GM19395 (cell line): Measurements from ENCODE around the gene TDRD12.

Experiments
- ATAC-seq: cut with Tn5 transposase; IDR thresholded peaks from one replicate; pipeline ENCODE4 v1.9.1; 2021; ENCODE audit warnings: mild to moderate bottlenecking, moderate library complexity; ENCODE audit not compliant: unreplicated experiment

Gene TDRD12, protein sequence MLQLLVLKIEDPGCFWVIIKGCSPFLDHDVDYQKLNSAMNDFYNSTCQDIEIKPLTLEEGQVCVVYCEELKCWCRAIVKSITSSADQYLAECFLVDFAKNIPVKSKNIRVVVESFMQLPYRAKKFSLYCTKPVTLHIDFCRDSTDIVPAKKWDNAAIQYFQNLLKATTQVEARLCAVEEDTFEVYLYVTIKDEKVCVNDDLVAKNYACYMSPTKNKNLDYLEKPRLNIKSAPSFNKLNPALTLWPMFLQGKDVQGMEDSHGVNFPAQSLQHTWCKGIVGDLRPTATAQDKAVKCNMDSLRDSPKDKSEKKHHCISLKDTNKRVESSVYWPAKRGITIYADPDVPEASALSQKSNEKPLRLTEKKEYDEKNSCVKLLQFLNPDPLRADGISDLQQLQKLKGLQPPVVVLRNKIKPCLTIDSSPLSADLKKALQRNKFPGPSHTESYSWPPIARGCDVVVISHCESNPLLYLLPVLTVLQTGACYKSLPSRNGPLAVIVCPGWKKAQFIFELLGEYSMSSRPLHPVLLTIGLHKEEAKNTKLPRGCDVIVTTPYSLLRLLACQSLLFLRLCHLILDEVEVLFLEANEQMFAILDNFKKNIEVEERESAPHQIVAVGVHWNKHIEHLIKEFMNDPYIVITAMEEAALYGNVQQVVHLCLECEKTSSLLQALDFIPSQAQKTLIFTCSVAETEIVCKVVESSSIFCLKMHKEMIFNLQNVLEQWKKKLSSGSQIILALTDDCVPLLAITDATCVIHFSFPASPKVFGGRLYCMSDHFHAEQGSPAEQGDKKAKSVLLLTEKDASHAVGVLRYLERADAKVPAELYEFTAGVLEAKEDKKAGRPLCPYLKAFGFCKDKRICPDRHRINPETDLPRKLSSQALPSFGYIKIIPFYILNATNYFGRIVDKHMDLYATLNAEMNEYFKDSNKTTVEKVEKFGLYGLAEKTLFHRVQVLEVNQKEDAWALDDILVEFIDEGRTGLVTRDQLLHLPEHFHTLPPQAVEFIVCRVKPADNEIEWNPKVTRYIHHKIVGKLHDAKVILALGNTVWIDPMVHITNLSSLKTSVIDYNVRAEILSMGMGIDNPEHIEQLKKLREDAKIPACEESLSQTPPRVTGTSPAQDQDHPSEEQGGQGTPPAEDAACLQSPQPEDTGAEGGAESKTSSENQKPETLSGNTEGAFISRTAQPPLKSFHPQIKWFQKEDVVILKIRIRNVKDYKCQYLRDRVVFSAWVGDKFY (N-terminal part only)

DNA sequence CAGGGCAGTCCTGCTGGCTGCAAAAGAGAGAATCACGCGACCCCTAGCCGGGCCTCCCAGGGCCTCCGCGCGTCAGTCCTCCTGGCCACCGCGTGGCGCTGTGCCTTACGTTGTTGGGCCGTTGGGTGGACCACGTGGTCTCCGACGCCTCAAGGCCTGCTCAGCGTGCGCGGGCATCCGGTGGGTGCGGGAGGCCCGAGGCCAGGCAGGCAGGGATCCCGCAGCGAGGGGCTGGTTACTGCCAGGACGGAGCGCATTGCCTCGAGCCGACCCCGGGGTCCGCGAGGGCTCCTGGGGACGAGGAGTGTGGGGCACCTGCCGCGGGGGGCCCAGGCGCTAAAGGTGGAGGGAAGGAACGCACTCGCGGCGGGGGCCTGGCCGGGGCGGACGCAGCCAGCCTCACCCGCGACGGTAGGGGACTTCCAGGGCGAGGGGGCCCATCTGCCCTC, at the start of gene TDRD12:
TDRD12 (plus strand) TSS at position 157 of the 449 bp plus-strand sequence. CDS start 306 bp downstream, outside the sequence.
- ATAC-seq = no peak

DNA sequence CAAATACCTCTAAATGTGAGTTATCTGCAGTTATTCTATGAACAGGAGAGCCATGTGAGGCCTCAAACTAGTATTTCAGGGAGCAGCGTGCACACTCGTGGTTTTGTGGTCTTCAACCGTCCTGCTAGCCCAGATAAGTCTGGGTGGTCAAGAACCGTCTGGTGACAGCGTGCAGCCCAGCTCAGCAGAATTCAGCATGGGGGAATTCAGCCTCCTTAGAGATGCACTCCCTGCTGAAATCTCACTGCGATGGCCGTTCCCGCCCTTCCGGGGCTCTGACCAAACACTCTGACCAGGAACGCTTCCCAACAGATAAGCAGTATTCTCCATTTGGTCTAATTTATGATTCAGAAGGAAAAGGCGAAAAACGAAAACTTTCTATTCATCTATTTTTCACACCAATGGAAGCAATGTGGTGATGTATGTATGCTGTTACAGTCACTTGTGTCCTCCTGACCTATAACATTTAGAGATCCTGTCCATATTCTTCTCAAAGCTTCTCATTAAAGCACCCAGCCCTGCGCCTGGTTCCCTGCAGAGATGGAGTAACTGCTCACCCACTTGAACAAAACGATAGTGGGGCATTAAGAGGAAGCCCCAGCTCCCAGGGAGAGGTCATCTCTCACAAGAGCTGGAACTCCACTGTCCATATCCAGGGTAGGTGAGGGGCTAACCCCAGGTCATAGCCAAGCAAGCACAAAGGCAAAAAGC, 47.5 kb upstream of the TDRD12 start:
- no peak for ATAC-seq

DNA sequence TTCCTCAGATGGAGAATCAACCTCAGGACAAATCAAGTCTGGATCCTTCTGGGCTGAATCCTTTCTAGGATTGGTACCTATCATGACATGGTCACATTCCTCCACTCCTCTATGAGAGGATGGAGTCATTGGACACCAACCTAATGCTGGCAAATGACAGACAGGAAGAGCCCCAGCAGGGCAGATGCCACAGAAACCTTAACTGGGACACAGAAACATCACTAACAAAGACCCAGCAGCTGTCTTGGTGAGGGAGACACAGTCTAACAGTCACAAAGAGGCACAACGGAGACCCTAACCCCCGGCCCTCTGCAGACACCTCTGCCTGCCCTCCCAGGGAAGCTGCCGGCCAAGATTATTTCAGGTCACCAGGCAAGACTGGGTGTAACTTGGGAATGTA, 46.7 kb upstream of the TDRD12 start:
- no peak for ATAC-seq

DNA sequence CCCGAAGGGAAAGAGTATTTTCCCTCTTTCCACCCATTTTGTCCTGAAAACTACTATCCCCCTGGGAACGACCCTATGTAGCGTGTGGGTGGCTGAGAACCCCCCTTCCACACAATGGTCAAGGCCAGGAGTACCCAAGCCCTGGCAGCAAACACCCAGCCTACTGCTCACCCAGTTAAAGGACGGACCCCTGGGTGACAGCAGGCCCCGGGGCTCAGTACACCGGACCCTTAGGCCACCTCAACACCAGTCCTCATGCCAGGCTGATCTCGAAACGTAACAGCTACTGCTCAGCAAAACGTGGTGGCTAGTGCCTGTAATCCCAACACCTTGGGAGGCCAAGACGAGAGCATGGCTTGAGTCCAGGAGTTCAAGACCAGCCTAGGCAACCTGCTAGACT, 46.0 kb upstream of the TDRD12 start:
- ATAC-seq = no peak

DNA sequence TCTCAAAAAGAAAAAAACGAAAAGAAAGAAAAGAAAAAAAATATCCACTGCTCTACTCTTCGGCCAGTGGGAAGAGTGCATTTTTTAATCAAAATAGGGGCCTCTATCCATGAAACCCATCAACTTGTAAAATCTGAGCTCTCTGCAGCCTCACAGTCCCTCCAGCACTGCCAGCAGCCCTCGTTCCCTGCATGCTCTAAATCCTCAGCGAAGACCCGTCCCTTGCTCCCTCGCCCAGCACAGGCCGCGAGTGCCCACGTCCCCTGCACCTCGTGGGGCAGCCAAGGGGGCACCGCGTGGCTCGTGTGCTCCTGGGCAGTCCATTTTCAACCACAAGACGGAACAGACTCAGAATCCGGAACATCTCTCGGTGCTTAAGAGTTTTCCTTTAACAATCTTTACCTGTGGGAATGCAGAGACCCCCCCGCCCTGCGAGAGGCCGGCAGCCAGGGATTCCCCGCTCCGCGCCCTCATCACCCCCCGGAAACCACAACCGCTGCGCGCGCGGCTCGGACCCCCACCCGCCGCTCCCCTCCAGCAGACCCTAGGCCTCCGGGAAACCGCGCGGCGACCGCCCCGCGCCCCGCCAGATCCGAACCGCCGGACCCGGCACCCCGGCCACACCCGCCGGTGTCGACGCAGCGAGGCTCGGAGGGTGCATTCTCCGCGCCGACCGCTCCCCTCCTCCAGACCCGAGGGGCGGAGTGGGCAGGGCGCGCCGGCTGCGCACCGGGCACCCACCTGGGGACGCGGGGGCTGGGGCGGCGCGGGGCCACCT, 45.2 kb upstream of the TDRD12 start:
- peak; percentile 18 for ATAC-seq

DNA sequence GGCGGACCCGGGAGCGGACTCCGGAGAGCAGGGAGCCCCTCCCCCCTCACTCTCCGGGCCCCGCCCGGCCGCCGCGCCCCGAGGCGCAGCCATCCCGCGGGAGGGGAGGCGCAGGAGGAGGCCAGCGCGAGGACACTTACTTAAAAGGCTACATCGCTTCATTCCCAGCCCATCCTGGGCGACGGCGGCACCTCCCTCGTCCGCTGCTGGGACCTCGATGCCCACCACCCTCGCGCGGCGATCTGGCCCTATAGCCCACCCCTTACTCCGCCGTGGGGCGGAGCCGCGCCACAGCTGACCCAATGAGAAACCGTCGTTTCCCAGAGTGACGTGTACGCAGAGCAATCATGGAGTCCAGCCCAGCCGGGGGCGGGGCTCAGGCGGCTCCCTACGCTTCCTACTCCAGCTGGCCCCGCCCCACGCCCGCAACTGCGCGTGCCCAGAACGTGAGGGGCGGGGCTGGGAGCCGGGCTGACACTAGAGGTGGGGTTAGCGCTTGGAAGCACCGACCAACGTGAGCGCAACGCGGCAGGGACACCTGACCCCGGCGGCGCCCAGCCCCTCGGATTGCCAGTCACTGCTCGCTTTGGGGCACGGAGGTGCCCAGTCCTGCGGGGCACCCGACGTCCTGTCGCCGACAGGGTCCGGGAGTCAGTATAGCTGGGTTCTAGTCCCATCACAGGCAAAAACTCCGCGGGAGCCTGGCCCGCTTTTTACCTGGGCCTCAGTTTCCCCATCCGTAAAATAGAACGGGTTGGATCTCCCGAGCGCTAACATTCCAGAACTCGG, 44.4 kb upstream of the TDRD12 start, which contains the start of gene ANKRD27:
ANKRD27 (minus strand) TSS at position 250 of the 789 bp plus-strand sequence. CDS start 16,165 bp downstream, outside the sequence.
- ATAC-seq = peak; percentile 98

DNA sequence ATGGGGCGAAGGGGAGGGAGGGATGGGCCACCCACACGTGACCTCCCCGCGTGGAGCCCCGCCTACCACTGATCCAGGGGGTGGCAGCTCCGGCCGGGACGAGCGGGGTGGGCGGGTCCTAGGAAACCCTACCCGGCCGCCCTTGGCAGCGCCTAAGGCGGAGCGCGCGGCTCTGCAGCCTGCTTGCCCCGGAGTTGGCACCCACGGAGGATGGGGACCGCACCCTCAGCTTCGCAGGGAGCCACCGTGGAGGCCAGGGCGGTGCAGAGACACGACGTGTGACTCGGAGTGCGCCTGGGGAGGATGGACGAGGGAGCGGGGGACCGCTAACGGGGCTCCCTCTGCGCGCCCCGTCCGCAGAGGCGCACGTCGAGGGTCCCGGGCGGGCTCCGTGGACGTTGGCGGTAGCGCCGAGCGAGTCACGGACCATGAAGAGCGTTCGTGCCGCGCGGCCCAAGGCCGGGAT, 43.8 kb upstream of the TDRD12 start, which contains the start of gene RGS9BP:
RGS9BP (plus strand) TSS at position 129 of the 466 bp plus-strand sequence. CDS start 416 bp downstream, outside the sequence.
- peak; percentile 26 for ATAC-seq

DNA sequence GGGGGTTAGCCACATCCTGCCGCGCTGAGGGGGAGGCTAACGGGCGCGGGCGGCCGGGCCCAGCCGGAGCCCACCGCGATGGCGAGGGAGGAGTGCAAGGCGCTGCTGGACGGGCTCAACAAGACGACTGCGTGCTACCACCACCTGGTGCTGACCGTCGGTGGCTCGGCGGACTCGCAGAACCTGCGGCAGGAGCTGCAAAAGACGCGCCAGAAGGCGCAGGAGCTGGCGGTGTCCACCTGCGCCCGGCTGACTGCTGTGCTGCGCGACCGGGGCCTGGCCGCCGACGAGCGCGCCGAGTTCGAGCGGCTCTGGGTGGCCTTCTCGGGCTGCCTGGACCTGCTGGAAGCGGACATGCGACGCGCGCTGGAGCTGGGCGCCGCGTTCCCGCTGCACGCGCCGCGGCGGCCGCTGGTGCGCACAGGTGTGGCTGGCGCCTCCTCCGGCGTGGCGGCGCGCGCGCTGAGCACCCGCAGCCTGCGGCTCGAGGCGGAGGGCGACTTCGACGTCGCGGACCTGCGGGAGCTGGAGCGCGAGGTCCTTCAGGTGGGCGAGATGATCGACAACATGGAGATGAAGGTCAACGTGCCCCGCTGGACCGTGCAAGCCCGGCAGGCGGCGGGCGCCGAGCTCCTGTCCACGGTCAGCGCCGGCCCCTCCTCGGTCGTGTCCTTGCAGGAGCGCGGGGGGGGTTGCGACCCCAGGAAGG, 43.2 kb upstream of the TDRD12 start:
- no peak for ATAC-seq

DNA sequence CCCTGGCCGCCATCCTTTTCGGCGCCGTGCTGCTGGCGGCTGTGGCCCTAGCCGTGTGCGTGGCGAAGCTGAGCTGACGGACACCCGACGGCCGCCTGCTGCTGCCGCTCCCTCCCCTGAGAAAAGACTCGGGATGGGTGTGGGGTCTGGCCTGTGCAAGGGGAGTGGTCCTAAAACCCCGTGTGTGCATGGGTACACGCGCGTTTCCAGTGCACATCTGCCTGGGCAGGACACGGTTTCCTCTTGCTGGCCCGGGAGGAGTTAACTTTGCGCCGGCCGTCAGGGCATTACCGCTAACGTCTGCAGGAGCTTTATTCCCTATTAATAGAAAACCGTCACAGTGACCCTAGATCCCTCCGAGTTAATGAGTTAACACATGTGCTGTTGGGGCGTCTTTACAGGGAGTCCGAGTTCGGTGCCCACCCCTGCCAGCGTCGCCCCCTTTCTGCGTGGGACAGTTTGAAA, 42.6 kb upstream of the TDRD12 start:
- no peak for ATAC-seq

DNA sequence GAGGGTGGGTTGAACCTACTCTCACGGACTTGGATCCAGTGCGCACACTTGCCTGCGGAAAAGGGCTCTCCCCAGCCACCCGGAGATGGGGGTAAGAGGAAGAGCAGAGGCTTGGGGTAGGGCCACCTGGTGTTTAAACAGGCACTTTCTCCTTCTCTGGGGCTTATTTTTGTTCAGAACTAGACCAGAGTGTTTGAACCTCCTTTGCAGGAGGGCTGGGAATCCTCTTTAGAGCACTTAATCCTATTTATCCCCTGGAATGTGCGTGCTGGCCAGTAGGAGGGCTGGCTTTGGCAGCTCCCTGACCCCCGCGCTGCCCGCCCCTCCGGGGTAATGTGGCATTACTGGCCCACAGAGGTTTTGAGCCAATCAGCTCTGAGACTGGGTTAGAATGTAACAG, 41.9 kb upstream of the TDRD12 start:
- ATAC-seq = no peak

DNA sequence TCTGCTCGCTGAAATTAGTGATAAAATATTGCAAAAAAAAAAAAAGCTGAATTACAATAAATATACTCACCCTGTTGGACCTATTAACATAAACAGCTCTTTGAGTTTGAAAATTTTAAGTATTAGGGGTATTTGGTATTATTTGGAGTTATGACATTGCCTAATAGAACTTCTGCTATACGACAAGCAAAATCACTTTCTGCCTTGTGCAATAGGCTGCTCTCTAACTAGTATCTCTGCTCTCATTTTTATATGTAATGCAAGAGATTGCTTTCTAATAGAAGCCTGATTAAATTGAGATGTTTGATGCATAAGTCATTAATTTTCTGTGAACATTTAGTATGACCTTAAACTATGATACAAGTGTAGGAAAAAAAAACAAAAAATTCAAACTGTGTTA, 38.6 kb upstream of the TDRD12 start:
- no peak for ATAC-seq

DNA sequence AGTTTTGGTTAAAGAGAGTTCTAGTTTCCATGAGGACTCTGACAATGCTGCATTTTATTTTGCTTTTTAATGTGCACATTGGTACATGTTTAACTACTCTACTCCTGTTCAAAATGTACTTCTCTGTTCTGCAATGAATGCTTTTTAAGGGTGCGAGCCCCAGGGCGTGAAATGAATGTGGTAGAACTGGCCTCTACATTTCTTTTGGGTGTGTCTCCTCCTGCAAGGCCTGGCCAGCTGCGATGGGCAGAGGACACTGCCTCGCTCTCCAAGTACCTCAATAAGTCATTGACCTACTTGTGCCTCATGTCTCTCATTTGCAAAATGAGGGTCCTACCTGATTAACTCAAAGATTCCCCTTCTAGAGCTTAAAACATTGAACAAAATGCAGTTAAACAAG, 37.2 kb upstream of the TDRD12 start:
- ATAC-seq = no peak

DNA sequence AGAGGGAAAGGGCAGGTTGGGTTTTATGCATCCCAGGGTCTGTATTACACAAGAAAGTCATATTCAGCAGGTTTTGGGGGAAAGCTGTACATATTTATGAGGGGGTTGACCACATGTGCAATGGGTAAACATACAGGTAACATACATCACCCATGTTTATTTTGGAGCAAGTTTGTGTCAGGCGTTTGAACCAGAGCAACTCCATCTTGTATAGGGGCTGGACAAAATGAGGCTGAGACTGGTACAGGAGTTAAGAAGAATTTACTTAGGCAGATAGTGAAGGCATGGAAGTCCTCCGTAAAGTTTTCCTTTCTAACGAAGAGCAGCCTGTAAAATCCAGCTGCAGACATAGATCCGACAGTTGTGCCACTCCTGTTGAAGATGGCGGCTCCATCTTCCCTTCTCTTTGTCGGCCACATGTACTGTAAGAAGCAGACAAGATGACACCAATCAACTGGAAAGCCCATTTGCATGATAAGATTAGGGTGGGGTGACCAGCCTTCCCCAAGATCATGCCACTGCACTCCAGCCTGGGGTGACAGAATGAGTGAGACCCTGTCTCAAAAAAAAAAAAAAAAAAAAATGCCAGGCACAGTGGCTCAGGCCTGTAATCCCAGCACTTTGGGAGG, 32.6 kb upstream of the TDRD12 start:
- no peak for ATAC-seq

DNA sequence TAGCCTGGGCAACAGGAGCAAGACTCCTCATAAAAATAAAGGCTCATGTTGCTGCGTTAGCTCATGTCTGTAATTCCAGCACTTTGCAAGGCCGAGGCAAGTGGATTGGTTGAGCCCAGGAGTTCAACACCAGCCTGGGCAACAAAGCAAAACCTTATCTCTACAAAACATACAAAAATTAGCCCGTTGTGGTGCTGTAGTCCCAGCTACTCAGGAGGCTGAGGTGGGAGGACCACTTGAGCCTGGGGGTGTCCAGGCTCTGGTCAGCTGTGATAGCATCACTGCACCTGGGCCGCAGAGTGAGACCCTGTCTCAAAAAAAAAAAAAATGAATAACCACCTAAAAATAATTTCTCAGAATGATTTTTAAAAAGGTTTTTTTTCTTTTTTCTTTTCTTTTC, 31.9 kb upstream of the TDRD12 start:
- ATAC-seq = no peak

DNA sequence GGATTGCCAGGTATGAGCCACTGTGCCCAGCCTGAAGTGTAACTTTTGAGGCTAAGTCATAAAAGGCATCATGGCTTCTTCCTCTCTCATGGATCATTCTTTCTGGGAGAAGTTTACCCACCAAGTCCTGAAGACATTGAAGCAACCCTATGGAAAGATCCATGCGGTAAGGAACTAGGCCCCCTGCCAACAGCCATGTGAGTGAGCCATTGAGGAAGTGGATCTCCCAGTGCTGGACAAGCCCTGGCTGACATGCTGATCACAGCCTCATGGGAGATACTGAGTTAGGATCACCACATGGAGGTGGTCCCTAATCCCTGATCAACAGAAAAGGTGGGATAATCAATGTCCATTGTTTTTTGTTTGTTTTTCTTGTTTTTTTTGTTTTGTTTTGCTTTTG, 31.3 kb upstream of the TDRD12 start:
- ATAC-seq = no peak

DNA sequence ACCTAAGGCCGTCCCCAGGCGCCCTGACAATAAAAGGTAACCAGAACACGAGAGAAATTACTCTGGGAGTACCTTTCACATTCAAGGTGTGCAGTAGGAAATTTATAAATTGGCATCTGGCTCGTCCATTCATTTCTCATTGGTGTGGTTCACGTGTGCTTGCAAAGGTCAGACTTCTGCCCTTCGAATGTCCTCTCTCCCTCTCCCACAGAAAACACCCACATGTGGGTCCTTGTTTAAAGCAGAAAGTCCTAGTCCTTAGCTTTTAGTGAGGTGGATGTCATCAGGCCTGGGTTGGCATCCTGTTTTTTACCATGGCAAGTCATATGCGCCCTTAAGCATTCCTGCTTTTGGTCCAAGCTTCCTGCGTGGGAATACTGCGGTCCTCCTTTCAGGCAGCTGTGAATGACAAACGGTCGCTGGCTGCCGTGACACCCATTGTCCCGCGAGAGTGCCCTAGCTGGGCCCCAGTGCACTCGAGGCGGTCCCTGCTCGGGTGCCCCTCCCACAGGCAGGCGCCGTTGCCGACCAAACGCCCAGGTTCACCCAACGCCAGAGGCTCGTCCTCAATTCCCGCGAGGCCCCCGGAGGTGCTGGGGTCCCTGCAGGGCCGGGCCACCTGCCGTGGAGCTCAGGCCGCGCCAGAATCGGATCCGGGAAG, 28.1 kb upstream of the TDRD12 start, which contains the start of gene NUDT19:
NUDT19 (plus strand) TSS at position 531 of the 661 bp plus-strand sequence. CDS start 140 bp downstream, outside the sequence.
- peak; percentile 88 for ATAC-seq
